ENCODE data around the gene PHACTR1. TPM values are rescaled to one million over a fixed set of nuclear protein-coding genes. Genes with fewer than 3 reads are reported as not detected.

Gene PHACTR1
- total and polyA plus RNA-seq, 2 of the 4 experiments (the other 2 are of a cell fraction), result not detected

DNA sequence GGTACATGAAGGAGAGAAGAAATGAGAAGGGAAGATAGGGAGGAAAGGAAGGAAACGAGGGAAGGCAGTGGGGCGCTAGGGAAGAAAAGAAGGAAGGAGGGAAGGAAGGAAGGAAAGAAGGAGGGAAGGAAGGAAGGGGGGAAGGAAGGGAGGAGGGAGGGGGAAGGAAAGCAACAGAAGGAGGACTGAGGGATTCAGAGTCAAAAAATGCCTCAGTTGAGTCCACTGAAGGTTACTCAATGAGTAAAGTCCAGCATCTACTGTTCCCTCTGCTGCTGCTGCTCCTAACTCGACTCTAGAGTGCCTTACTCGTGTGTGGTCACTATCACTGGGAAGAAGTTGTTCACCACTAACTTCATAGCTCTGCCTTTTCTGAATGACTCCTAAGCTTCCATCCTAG lies 33.8 kb downstream of the PHACTR1 start:
- Histone ChIP-seq H2AK9ac (replicated peaks; ENCODE audit: low read depth, low read length, poor library complexity) (no peak overlapping the region), H3K14ac (replicated peaks; ENCODE audit: low read depth, low read length) (no peak overlapping the region), H2AK5ac (ENCODE audit: low read depth, low read length) (no peak overlapping the region), H3K79me1 (ENCODE audit: low read depth in 1 of 2, low read length in 2 of 2) (no peaks in the 10 kb centered on the region), H2BK20ac (ENCODE audit: low read depth, low read length) (no peak overlapping the region), H3K9me3 (ENCODE audit: control insufficient read depth, insufficient read depth, low read length) (no peaks in the 10 kb centered on the region), H3K9ac (ENCODE audit: low read depth, low read length) (no peak overlapping the region), H3K27me3 (ENCODE audit: control insufficient read depth, insufficient read depth, low read length) (no peaks in the 10 kb centered on the region), H3K9me1 (ENCODE audit: insufficient read depth, low read length) (no peaks in the 10 kb centered on the region), H4K20me1 (ENCODE audit: insufficient read depth, low read length) (no peaks in the 10 kb centered on the region), H3K4me3 (ENCODE audit: insufficient read depth, low read depth, low read length) (no peak overlapping the region), H3K56ac (ENCODE audit: extremely low read depth, insufficient read depth, low read length) (no peak overlapping the region), H2AFZ (replicated peaks; ENCODE audit: low read length, poor library complexity) (no peak overlapping the region), H2BK120ac (ENCODE audit: low read depth, low read length) (no peak overlapping the region), H4K8ac (ENCODE audit: low read depth in 2 of 2, low read length in 2 of 2) (no peak overlapping the region), H4K91ac (ENCODE audit: insufficient read depth, low read depth, low read length) (no peak overlapping the region), H2BK5ac (ENCODE audit: low read depth, low read length, poor library complexity, severe bottlenecking) (no peak overlapping the region), H3K18ac (ENCODE audit: low read depth, low read length) (no peak overlapping the region), H3K23ac (ENCODE audit: low read depth, low read length) (no peak overlapping the region), H4K5ac (ENCODE audit: low read depth, low read length) (no peak overlapping the region), H2BK15ac (ENCODE audit: low read depth, low read length) (no peak overlapping the region), H3K36me3 (ENCODE audit: control insufficient read depth, insufficient read depth, low read length) (no peaks in the 10 kb centered on the region), H3K4me1 (ENCODE audit: control insufficient read depth, insufficient read depth, low read length) (no peaks in the 10 kb centered on the region), H3K4me2 (ENCODE audit: low read depth, low read length) (no peak overlapping the region), H3K4ac (ENCODE audit: low read depth, low read length) (no peak overlapping the region), H3K27ac (ENCODE audit: insufficient read depth, low read length) (no peak overlapping the region)
- ATAC-seq (ENCODE audit: low read depth) (no peak), DNase-seq (no peak)
- POLR2A ChIA-PET (ENCODE audit: unreplicated experiment), result no interaction called here
- intact Hi-C loops (cut with micrococcal nuclease), result no loop called here
- no TSS peak for BruUV-seq (replicated peaks)
- in situ Hi-C loops (cut with MboI; ENCODE audit: low sequenced_read_pairs), result no loop called here
- TF ChIP-seq MAFK (IDR thresholded peaks at IDR 0.05; ENCODE audit: low read depth, low read length) (no peak), BHLHE40 (IDR thresholded peaks at IDR 0.05; ENCODE audit: low read depth, low read length) (no peak), FOS (IDR thresholded peaks at IDR 0.05; ENCODE audit: low read depth, low read length) (no peak), RAD21 (IDR thresholded peaks at IDR 0.05; ENCODE audit: low read length) (no peak), POLR2A (IDR thresholded peaks at IDR 0.05; ENCODE audit: low read depth, low read length) (no peak), CHD1 (IDR thresholded peaks at IDR 0.05; ENCODE audit: low read depth, low read length) (no peak), CEBPB (IDR thresholded peaks at IDR 0.05; ENCODE audit: low read depth, low read length) (no peak), SMC3 (IDR thresholded peaks at IDR 0.05; ENCODE audit: low read depth, low read length) (no peak), MXI1 (IDR thresholded peaks at IDR 0.05; ENCODE audit: borderline replicate concordance, low read depth, low read length) (no peak), RFX5 (IDR thresholded peaks at IDR 0.05; ENCODE audit: low read depth, low read length) (no peak), RCOR1 (IDR thresholded peaks at IDR 0.05; ENCODE audit: insufficient replicate concordance, low read length) (no peak), NFE2L2 (IDR thresholded peaks at IDR 0.05; ENCODE audit: low read depth, low read length) (no peak), MAZ (IDR thresholded peaks at IDR 0.05; ENCODE audit: borderline replicate concordance, low read depth, low read length) (no peak)
- TF ChIP-seq, protein P1, sequence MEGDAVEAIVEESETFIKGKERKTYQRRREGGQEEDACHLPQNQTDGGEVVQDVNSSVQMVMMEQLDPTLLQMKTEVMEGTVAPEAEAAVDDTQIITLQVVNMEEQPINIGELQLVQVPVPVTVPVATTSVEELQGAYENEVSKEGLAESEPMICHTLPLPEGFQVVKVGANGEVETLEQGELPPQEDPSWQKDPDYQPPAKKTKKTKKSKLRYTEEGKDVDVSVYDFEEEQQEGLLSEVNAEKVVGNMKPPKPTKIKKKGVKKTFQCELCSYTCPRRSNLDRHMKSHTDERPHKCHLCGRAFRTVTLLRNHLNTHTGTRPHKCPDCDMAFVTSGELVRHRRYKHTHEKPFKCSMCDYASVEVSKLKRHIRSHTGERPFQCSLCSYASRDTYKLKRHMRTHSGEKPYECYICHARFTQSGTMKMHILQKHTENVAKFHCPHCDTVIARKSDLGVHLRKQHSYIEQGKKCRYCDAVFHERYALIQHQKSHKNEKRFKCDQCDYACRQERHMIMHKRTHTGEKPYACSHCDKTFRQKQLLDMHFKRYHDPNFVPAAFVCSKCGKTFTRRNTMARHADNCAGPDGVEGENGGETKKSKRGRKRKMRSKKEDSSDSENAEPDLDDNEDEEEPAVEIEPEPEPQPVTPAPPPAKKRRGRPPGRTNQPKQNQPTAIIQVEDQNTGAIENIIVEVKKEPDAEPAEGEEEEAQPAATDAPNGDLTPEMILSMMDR (conservative IDR thresholded peaks at IDR 0.05; ENCODE audit: low read depth, low read length), result no peak
- TF ChIP-seq, protein P2, sequence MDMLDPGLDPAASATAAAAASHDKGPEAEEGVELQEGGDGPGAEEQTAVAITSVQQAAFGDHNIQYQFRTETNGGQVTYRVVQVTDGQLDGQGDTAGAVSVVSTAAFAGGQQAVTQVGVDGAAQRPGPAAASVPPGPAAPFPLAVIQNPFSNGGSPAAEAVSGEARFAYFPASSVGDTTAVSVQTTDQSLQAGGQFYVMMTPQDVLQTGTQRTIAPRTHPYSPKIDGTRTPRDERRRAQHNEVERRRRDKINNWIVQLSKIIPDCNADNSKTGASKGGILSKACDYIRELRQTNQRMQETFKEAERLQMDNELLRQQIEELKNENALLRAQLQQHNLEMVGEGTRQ (IDR thresholded peaks at IDR 0.05; ENCODE audit: low read depth, low read length), result no peak
- TF ChIP-seq, protein P3, sequence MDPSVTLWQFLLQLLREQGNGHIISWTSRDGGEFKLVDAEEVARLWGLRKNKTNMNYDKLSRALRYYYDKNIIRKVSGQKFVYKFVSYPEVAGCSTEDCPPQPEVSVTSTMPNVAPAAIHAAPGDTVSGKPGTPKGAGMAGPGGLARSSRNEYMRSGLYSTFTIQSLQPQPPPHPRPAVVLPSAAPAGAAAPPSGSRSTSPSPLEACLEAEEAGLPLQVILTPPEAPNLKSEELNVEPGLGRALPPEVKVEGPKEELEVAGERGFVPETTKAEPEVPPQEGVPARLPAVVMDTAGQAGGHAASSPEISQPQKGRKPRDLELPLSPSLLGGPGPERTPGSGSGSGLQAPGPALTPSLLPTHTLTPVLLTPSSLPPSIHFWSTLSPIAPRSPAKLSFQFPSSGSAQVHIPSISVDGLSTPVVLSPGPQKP (IDR thresholded peaks at IDR 0.05; ENCODE audit: borderline replicate concordance, low read depth, low read length), result no peak
- dilution Hi-C loops (cut with HindIII; ENCODE audit: low sequenced_read_pairs, unreplicated experiment), result no loop called here
- CTCF ChIA-PET, result no interaction called here
- 0% methylated on average over 1 of the region's 4 CpGs; no CpG with 5 or more reads in 1 of the 2 experiments for WGBS, 2 experiments (ENCODE audit: extremely low coverage in 2 of 2, insufficient read length in 1 of 2)
